Activated CD8-positive, alpha-beta memory T cell treated with anti-CD3 and anti-CD28 coated beads for 1 hour (primary cell): ENCODE results near the gene COG2.

Source experiments
- DNase-seq, 2 donors: peaks; one replicate each; pipeline ENCODE4 v3.0.0-alpha.2; 2020; ENCODE audit warnings: low read depth in 1 of 2; ENCODE audit errors: extremely low read depth in 1 of 2

COG2 gene

GRCh38 chr1:230699716-230700115 is 57.4 kb downstream of the COG2 start:
- no peak for DNase-seq

GRCh38 chr1:230700132-230700531 is 57.9 kb downstream of the COG2 start:
- no peak for DNase-seq

DNA sequence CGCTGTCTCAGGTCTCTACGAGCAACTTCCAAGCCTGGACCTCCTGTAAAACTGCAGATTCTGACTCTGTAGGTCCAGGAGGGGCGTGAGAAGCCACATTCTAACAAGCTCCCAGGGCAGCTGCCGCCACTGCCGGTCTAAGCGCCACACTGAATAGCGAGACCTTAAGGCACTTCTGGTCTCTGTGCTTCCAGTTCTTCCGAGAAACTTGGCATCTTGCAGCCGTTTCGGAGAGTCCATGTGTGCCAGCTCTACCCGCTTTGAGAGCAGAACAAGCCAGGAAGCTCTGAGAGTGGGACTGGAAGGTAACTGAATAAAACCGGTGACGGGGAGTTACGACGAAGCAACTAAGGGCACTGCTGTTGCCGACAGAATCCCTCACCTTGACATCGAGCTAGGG is 59.2 kb downstream of the COG2 start:
- DNase-seq, result no peak

DNA sequence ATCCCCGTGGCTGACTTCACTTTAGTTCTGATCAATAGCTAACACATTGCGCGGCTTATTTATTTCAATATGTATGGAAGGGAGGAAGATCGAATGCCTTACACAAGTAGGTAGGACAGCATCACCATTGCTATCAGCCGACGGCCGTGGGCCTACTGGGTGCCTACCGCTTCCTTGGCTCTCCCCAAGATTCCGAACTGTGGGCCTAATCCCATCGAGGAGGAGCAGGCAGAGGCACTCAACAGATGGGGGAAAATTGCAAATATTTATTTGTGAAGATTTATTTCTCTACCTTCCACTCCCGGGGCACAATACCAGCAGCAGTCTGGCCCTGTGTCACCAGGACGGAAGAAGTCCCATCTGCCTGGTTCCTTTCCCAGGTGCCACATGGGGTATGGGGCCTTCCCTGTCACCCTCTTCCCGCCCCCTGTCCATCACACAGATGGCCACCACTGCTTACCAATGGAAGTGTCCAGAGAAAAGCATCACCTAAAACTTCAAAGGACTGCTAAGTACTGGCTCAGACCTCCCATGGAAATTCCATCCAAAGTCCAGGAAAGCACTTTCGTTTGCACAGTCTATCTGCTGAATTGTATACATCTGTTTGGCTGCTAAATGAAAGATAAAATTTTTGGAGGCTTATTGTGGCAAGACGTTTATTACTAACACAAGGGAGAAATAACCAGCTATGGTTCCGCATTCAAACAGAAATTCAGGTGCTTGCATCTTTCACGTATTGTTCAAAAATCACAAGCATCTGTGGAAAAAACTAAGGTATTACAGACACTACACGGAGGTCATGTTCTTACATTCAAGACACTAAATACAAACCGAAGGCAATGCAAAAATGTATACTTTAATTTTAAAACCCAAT is 59.9 kb downstream of the COG2 start:
- no peak for DNase-seq

DNA sequence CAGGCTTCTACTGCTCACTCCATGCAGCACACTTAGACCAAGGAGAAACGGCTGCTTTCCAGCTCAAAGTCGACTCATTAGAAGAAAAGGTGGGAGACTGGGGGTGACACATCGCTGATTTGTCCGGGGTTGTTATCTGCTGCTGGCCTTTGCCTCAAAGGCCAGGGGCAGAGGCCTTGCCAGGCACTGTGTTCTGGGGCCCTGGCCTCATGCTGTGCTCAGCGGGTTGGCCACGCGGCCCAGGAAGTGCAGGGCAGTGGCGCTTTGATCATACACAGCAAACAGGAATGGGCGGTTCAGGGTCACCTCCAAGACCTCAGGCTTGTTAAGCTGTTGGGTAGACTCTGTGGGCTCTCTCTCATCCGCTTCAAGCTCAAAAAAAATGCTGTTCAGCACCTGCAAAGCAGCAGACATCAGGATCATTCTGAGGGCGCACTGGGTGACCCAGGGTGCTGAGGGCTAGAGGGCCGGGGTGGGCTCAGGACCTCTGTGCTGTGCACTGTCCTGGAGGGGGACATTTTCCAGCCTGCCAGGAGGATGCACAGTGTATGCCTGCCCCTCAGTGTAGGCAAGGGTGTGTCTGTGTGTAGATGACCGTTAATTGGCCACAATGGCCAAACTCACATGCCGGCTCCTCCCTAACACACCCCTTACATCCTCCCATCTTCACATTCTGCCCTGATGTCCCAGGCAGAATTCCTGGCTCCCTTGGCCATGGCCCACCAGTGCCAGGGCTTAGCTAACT is 60.8 kb downstream of the COG2 start:
- DNase-seq, result no peak

GRCh38 chr1:230703679-230704385 is 61.6 kb downstream of the COG2 start:
- no peak for DNase-seq

- DNase-seq, result no peak
Observed at GRCh38 chr1:230704830-230705229, 62.5 kb downstream of the COG2 start.

- DNase-seq, result no peak
Observed at GRCh38 chr1:230705289-230706019, 63.2 kb downstream of the COG2 start.

DNA sequence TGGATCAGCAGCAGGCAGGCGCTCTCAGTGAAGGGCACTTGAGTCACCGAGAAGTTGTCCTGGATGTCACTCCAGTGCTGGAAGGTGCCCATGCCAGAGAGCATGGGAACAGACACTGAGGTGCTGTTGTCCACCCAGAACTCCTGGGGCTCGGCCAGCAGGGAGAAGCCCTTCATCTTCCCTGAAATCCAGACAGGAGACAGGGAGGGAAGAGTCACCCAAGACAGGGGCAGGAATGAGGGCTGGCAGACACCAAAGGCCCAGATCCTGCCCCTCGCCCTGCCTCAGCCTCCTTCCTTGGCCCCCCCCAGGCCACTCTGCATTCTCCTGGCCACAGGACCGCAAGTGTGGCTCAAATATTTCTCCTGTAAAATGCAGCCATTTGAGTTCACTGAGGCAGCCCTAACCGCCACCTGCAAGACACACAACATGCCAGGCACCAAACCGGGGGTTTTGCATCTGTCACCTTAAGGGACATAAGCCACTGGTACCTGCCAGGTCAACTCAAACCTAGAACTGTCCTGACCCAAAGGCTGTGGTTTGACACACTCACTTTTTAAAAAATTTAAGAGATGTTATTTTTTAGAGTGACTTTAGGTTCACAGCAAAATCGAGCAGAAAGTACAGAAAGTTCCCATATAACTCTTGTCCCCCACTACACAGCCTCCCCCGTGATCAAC is 63.9 kb downstream of the COG2 start:
- no peak for DNase-seq

GRCh38 chr1:230706887-230707731 is 64.8 kb downstream of the COG2 start:
- DNase-seq, result no peak

DNA sequence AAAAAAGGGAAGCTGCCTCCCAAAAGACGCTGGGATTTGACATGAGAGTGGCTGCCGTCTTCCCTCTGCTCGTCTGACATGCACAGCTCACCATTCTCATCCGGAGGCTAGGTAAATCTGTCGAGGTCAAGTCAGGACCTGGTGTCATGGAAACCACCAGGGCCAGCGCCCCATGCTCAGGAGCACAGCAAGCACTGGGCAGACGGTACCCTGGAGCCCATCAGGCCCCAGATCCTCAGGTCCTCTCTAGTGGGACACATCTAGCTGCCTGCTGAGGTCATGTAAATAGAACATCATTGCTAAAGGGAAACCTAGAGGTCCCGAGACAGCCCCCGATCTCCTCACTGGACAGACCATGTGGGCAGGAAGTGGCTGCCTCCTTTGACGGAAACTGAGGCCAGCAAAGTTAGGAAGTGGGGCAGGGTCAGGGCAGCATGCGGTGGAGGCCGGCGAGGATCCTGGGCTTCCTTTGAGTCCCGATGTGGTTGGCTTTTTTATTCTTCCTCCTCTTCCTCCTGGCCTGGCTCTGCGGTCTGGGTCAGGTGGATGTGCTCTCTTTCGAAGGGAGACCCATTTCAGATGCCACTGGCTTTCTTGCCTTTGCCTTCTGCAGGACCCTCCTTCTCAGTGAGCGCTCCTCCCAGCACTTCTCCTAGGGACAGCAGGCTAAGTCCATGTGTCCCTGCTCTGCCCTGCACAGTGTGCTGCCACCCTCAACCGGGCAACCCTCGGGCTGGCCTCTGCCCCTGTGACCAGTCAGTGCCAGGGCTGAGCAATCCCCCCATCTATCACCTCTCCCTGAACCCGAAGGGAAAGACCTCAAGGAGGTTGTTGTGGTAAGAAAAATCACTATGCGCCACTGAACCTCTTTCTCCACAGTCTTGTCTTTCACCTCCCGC is 65.7 kb downstream of the COG2 start:
- DNase-seq, result no peak

DNA sequence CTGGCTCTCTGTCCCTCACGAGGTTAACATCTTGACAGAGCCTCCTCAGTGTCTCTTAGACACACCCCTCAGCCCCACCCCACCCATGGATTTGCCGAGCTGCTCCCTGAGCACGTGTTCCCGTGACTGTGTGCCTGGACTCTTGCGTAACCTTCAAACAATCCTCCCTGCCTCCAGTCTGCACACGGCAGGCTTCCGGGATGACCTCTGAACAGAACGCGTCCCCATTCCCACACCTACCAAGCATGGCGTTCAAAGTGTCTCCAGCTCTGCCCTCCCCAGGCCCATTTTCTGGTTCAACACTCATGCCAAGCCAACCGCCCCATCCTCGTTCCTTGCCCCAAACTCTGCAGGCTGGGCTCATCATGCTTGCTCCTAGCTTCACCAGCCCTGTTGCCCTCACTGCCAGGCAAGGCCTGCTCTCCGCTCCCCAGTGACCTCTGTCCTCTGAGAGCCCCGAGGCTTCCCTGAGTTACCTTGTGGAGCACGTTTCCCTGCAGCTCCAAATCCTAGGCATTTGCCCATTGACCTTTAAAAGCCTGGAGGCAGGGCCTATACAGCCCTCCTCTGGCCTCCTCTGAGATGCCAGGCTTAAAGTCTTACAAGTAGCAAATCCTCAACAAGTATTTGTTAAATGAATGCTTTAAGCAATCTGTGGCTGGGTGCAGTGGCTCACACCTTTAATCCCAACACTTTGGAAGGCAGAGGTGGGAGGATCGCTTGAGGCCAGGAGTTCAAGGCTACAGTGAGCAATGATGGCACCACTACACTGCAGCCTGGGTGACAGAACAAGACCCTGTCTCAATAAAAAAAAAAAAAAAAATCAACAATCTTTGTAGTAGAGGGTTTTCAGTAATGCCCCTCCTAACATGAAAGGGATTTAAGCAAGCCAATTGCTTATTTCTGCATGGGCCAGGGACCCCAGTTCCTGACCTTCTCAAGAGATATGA is 66.6 kb downstream of the COG2 start:
- DNase-seq, result no peak

- no peak for DNase-seq
Observed at GRCh38 chr1:230709619-230710542, 67.6 kb downstream of the COG2 start.

- no peak for DNase-seq
Observed at GRCh38 chr1:230710543-230710904, 68.2 kb downstream of the COG2 start.

- DNase-seq, result no peak
Observed at GRCh38 chr1:230711245-230711644, 69.0 kb downstream of the COG2 start.

- no peak for DNase-seq
Observed at GRCh38 chr1:230712470-230712942, 70.2 kb downstream of the COG2 start.
